HFF-Myc (cell line): ENCODE data around the gene CACNA1I.

Source experiments
- DNase-seq: peaks from one replicate; pipeline ENCODE4 v3.0.0-alpha.2; 2011; ENCODE audit warnings: low read depth; ENCODE audit errors: extremely low read depth
- H3K4me3 ChIP-seq: replicated peaks from 2 replicates; pipeline ENCODE4 v1.5.1; 2011; ENCODE audit warnings: low read depth, mild to moderate bottlenecking, control low read depth, low read length
- TF ChIP-seq, protein P1 (sequence below): IDR thresholded peaks from 2 replicates; pipeline ENCODE4 v1.5.1; 2012; ENCODE audit warnings: mild to moderate bottlenecking, low read depth, low read length, control low read depth; ENCODE audit errors: missing control alignments

CACNA1I gene

DNA sequence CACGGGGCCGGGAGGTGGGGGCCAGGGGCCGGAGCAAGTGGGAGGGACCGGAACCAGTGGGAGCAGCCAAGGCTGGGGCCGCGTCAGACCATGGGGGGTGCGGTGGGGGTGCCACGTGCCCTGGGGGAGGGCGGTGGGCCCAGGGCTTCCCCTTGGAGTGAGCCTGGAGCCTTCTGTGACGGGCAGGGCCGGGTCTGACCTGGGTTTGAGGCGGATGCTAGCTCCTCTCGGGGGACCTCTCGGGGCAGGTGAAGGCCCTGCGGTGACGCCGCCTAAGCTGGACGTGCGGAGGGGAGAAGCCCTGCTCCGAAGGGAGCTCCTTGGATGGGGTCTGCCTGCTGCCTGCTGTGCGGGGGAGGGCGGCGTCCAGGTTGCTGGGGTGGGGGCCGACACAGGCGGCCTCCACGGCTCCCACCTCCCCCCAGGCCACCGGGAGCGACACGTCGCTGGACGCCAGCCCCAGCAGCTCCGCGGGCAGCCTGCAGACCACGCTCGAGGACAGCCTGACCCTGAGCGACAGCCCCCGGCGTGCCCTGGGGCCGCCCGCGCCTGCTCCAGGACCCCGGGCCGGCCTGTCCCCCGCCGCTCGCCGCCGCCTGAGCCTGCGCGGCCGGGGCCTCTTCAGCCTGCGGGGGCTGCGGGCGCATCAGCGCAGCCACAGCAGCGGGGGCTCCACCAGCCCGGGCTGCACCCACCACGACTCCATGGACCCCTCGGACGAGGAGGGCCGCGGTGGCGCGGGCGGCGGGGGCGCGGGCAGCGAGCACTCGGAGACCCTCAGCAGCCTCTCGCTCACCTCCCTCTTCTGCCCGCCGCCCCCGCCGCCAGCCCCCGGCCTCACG, 115.0 kb downstream of the CACNA1I start:
- no peak for DNase-seq
- TF ChIP-seq, protein P1, sequence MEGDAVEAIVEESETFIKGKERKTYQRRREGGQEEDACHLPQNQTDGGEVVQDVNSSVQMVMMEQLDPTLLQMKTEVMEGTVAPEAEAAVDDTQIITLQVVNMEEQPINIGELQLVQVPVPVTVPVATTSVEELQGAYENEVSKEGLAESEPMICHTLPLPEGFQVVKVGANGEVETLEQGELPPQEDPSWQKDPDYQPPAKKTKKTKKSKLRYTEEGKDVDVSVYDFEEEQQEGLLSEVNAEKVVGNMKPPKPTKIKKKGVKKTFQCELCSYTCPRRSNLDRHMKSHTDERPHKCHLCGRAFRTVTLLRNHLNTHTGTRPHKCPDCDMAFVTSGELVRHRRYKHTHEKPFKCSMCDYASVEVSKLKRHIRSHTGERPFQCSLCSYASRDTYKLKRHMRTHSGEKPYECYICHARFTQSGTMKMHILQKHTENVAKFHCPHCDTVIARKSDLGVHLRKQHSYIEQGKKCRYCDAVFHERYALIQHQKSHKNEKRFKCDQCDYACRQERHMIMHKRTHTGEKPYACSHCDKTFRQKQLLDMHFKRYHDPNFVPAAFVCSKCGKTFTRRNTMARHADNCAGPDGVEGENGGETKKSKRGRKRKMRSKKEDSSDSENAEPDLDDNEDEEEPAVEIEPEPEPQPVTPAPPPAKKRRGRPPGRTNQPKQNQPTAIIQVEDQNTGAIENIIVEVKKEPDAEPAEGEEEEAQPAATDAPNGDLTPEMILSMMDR: no peak
- H3K4me3 ChIP-seq: no peak overlapping the region

DNA sequence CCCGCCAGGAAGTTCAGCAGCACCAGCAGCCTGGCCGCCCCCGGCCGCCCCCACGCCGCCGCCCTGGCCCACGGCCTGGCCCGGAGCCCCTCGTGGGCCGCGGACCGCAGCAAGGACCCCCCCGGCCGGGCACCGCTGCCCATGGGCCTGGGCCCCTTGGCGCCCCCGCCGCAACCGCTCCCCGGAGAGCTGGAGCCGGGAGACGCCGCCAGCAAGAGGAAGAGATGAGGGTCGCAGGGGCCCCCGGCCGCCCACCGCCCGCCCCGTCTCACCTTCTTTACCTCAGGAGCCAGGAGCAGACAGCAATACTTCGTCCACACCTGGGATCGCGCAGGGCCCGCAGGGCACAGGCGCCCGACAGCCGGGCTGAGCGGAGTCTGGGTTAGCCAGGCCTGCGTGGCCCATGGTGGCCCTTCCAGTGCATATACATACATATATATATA, 115.6 kb downstream of the CACNA1I start:
- no peak overlapping the region for H3K4me3 ChIP-seq
- TF ChIP-seq, protein P1: no peak
- no peak for DNase-seq

DNA sequence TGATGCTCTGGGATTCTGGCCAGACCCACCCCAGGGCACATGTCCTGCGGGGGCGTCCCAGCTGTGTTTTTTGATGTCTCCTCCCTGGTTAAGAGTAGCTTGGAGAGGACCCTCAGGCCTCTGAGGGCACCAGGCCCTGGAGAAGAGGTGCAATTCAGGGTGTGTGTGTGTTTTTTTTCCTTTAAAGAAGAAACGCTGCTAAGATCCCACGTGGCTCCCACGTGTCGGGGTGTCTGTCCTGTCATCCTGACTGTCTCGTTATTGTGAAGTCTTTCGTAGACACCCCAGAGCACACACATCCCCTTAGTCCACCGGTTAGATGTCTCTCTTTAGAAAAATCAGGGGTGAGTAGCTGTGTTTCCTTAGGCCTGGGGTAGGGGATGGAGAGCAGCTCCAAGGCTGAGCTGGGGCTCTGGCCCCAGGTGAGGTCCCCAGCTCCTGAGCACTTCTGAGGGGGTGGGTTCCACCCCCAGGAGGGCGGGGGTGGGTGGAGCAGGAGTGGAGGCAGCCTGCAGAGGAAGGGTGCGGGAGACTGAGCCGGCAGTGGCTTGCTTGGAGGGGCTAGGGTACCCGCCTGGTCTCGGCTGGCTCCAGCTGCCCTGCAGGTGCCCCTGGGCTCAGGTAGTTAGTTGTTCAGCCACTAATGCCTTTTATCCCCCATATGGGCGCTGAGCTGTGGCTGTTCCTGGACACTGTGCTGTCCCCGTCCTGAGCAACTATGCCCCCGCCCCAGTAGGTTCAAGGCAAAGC, 116.4 kb downstream of the CACNA1I start:
- H3K4me3 ChIP-seq: no peak overlapping the region
- DNase-seq: no peak

DNA sequence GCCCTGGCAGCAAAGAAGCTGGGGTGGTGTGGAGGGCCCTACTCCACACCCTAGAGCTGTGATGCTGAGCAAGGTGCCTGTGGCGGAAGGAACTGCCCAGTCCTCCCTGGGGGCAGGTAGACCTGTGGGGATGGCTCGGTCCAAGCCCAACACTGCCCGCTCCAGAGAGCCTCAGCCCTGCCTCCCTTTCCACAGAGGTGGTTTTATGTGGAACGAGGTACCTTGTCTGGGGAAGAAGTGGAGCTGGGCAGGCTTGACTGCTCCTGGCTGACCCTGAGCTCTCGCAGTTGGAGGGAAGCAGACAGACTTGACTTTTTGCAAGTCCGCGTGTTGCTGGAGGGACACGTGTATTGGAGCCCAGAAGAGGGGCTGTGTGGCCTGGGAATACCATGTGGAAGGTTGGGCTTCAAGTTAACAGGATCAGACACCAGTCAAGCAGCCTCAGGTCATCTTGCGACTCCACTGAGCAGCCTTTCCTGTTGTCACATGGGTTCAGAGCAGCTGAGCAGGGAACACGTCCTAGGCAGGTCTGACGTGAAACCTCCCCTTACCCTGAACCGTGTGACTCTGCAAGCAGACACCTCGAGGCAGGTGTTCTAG, 117.7 kb downstream of the CACNA1I start:
- no peak for DNase-seq
- TF ChIP-seq, protein P1: no peak
- no peak overlapping the region for H3K4me3 ChIP-seq

More for the DNA sequence above, 116.4 kb downstream of the CACNA1I start:
- TF ChIP-seq, protein P1: no peak

DNA sequence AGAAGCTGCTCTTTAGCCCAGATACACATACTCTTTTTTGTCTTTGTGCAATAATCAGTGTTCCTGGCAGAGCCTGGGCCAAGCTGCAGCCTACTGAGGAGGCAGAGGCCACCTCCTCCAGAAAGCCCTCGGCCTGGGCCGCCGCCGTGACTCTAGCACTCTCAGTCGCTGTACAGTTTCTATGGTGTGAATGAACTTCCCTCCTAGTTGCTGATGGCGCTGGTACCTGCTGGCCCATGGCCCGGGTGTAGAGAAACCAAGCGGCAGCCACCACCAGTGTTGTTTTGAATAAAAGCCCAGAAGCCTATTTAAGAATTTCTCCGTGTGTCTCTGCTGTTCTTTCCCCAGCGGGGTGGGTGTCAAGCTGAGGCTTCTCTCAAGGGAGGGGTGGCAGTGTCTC, 118.9 kb downstream of the CACNA1I start:
- no peak for DNase-seq
- no peak overlapping the region for H3K4me3 ChIP-seq
- TF ChIP-seq, protein P1: no peak

DNA sequence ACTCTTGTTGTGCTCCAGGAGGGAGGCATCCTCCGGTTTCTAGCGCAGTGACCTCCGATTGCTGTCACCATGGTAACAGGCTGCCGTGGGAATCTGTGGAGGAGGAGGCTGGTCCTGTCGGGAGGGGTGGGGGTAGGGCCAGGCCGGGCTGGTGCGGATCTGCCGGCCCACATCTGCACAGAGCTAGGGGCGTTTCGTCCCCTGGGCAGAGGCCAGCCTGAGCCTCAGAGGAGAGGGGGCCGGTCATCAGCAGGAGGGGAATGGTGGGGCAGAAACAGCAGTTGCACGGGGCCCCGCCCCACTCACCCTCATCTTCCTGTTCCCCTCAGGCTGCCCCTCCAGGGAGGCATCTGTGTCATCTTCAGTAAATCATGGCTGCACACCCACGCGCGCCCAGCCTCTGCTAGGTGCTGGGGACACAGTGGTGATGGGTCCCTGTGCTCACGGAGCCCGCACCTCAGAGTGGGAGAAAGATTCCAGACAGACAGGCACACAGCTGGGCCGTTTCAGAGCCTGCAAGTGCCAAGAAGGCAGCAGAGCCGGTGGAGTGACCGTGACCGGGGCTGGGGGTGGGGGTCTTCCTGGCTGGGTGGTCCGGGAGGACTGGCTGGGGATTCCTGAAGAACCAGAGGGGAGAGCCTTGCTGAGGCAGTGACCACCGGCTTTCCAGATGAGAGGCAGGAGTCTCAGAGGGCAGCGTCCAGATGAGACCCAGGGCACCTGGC, 120.5 kb downstream of the CACNA1I start:
- TF ChIP-seq, protein P1: no peak
- no peak for DNase-seq
- no peak overlapping the region for H3K4me3 ChIP-seq
